Mesothelial cell of epicardium (in vitro differentiated cells): Measurements from ENCODE around the gene UGT2A2. TPM values are rescaled to one million over a fixed set of nuclear protein-coding genes. Genes with fewer than 3 reads are reported as not detected.
A peak's percentile ranks its signal among the peaks of the same experiment; 100 is the strongest.

ENCODE experiments used
- DNase-seq, 2 experiments: peaks; one replicate each; pipeline ENCODE4 v3.0.0; 2021; ENCODE audit warnings: low spot score in 2 of 2; ENCODE audit not compliant: unreplicated experiment in 2 of 2
- H3K27ac Mint-ChIP-seq: 2 replicates; pipeline ENCODE4 v1.8.0; 2021; ENCODE audit warnings: mixed read lengths
- H3K27me3 Mint-ChIP-seq: 2 replicates; pipeline ENCODE4 v1.8.0; 2021; ENCODE audit warnings: low read depth, mixed read lengths
- H3K36me3 Mint-ChIP-seq: 2 replicates; pipeline ENCODE4 v1.8.0; 2021; ENCODE audit warnings: mixed read lengths
- H3K4me1 Mint-ChIP-seq: 2 replicates; pipeline ENCODE4 v1.8.0; 2021; ENCODE audit warnings: mixed read lengths
- H3K4me3 Mint-ChIP-seq: 2 replicates; pipeline ENCODE4 v1.8.0; 2021; ENCODE audit warnings: mild to moderate bottlenecking, moderate library complexity, mixed read lengths
- H3K9me3 Mint-ChIP-seq: 2 replicates; pipeline ENCODE4 v1.8.0; 2021; ENCODE audit warnings: mixed read lengths
- CTCF ChIP-seq: fragments of 200-600 bp; sonication (generic); IDR thresholded peaks from one replicate; pipeline ENCODE4 v1.5.0; 2021; ENCODE audit warnings: antibody characterized with exemption; ENCODE audit not compliant: unreplicated experiment
- total RNA-seq: library from RNA; stranded (reverse); gene quantifications from 3 replicates; pipeline ENCODE4 v1.2.1, GENCODE V29; 2021

Gene UGT2A2
- total RNA-seq, 1 donor from 2014 or later, result not detected

- TF ChIP-seq CTCF, result no peak
- no peak overlapping the region for H3K4me3 Mint-ChIP-seq
- H3K27ac Mint-ChIP-seq, result no peak overlapping the region
- peaks cover 16% of the 10 kb centered on the region for H3K9me3 Mint-ChIP-seq
- H3K4me1 Mint-ChIP-seq, result peaks cover 3% of the 10 kb centered on the region
- H3K36me3 Mint-ChIP-seq, result no peaks in the 10 kb centered on the region
- no peak for DNase-seq
- no peaks in the 10 kb centered on the region for H3K27me3 Mint-ChIP-seq
These were observed 17.3 kb upstream of the UGT2A2 start for GRCh38 chr4:69656653-69657158.

- no peak for DNase-seq
- Mint-ChIP-seq H3K4me3 (no peak within 1 kb of the TSS), H3K36me3 (no peaks in the 10 kb centered on the region), H3K4me1 (peaks cover 16% of the 10 kb centered on the region), H3K27ac (no peak within 1 kb of the TSS), H3K27me3 (no peaks in the 10 kb centered on the region), H3K9me3 (no peaks in the 10 kb centered on the region)
- TF ChIP-seq CTCF, result no peak
These were observed 13.7 kb upstream of the UGT2A2 start, which contains the start of gene UGT2A1 for GRCh38 chr4:69653147-69653546. Gene UGT2A1, minus strand, starts transcription at chr4:69653247. Its CDS starts 5,603 bp downstream, at chr4:69647644.

- Mint-ChIP-seq H3K4me1 (peaks cover 16% of the 10 kb centered on the region), H3K4me3 (no peak overlapping the region), H3K27me3 (no peaks in the 10 kb centered on the region), H3K36me3 (no peaks in the 10 kb centered on the region), H3K9me3 (no peaks in the 10 kb centered on the region), H3K27ac (no peak overlapping the region)
- TF ChIP-seq CTCF, result no peak
- no peak for DNase-seq
These were observed 11.4 kb upstream of the UGT2A2 start for GRCh38 chr4:69650872-69651271.

- no peak for DNase-seq
- no peak for TF ChIP-seq CTCF
- Mint-ChIP-seq H3K27me3 (no peaks in the 10 kb centered on the region), H3K9me3 (no peaks in the 10 kb centered on the region), H3K36me3 (no peaks in the 10 kb centered on the region), H3K4me3 (no peak overlapping the region), H3K4me1 (peaks cover 16% of the 10 kb centered on the region), H3K27ac (peak overlapping the region; percentile 66)
These were observed 10.2 kb upstream of the UGT2A2 start for GRCh38 chr4:69649629-69650028.

GRCh38 chr4:69649207-69649606, 9.8 kb upstream of the UGT2A2 start:
- TF ChIP-seq CTCF, result no peak
- DNase-seq, result no peak
- Mint-ChIP-seq H3K9me3 (no peaks in the 10 kb centered on the region), H3K27ac (peak overlapping the region; percentile 66), H3K4me1 (peaks cover 16% of the 10 kb centered on the region), H3K36me3 (no peaks in the 10 kb centered on the region), H3K4me3 (no peak overlapping the region), H3K27me3 (no peaks in the 10 kb centered on the region)

GRCh38 chr4:69642961-69643360, 3.5 kb upstream of the UGT2A2 start:
- no peak for TF ChIP-seq CTCF
- Mint-ChIP-seq H3K4me1 (no peaks in the 10 kb centered on the region), H3K9me3 (no peaks in the 10 kb centered on the region), H3K27me3 (no peaks in the 10 kb centered on the region), H3K4me3 (no peak overlapping the region), H3K36me3 (no peaks in the 10 kb centered on the region), H3K27ac (no peak overlapping the region)
- no peak for DNase-seq
